Measurements from ENCODE around the gene NADK2. TPM values are rescaled to one million over a fixed set of nuclear protein-coding genes. Genes with fewer than 3 reads are reported as not detected.

The NADK2 gene
- total and polyA plus RNA-seq, 9 of the 15 experiments (the other 6 are each of a cell fraction or from before 2014, with no cell fraction given), result 10.6 to 41.0 (median 24.0) TPM

DNA sequence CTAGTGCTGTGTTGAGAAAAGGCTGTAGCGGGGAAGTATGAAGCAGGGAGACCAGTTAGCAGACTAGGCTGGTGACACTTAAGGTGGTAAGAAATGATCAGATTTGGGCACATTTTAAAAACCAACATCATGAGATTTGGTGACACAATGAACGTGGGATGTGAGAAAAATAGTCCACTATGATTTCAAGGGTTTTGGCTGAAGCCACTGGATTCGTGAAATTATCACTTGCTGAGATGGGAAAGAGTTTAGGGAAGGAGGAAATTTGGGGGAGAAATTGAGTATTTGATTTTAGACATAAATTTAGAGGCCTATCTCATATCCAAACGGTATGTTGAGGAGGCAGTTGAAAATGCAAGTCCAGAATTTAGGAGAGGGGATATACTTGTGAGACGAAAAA is 66.7 kb downstream of the NADK2 start (continued):
- TF ChIP-seq KDM5B (IDR thresholded peaks at IDR 0.05; ENCODE audit: insufficient replicate concordance, low read depth, low read length), result no peak
- no peak for TF ChIP-seq C11orf30 (IDR thresholded peaks at IDR 0.05; ENCODE audit: low read depth)
- TF ChIP-seq CBX1 (IDR thresholded peaks at IDR 0.05; ENCODE audit: low read depth), result no peak
- no peak for TF ChIP-seq ZNF224 (CRISPR knock-in tag; IDR thresholded peaks at IDR 0.05)
- TF ChIP-seq SLC30A9 (CRISPR knock-in tag; IDR thresholded peaks at IDR 0.05), result no peak
- TF ChIP-seq, protein P1, sequence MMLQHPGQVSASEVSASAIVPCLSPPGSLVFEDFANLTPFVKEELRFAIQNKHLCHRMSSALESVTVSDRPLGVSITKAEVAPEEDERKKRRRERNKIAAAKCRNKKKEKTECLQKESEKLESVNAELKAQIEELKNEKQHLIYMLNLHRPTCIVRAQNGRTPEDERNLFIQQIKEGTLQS (IDR thresholded peaks at IDR 0.05), result no peak
- TF ChIP-seq, protein P1 (CRISPR knock-in tag; conservative IDR thresholded peaks at IDR 0.05), result no peak
- no peak for TF ChIP-seq KDM4B (IDR thresholded peaks at IDR 0.05; ENCODE audit: borderline replicate concordance in 2 of 2, low read depth in 1 of 2)
- no peak for TF ChIP-seq DPF2 (IDR thresholded peaks at IDR 0.05)
- TF ChIP-seq FOXJ2 (tag; IDR thresholded peaks at IDR 0.05), result no peak
- TF ChIP-seq RUNX1 (IDR thresholded peaks at IDR 0.05; ENCODE audit: low read depth), result no peak

- intact Hi-C loops (cut with micrococcal nuclease), result loop anchor here (10.0 kb wide), 2 partner anchors 209 to 221 kb away; no protein-coding TSS in a partner anchor
- no peak overlapping the region for H3K9ac ChIP-seq (ENCODE audit: insufficient read depth in 1 of 2, low read depth in 2 of 2, low read length in 2 of 2)
- H3K9me3 ChIP-seq (replicated peaks; ENCODE audit: control insufficient read depth, insufficient read depth, low read depth, low read length), result no peaks in the 10 kb centered on the region
- TF ChIP-seq EZH2 (IDR thresholded peaks at IDR 0.05; ENCODE audit: borderline replicate concordance, low read depth, low read length) (no peak), SRSF7 (optimal IDR thresholded peaks at IDR 0.05; ENCODE audit: low read depth, low read length) (no peak), HMG20B (CRISPR knock-in tag; IDR thresholded peaks at IDR 0.05) (no peak), ZNF589 (CRISPR knock-in tag; IDR thresholded peaks at IDR 0.05; ENCODE audit: low read depth) (no peak)
- H3K4me1 ChIP-seq (replicated peaks in 1 of 2; ENCODE audit: control insufficient read depth in 2 of 2, insufficient read depth in 2 of 2, low read length in 2 of 2), result no peaks in the 10 kb centered on the region
- POLR2A ChIA-PET, result interaction anchor here (0.6 kb wide), 1 partner anchor 20 kb away, joined by 3 read pairs; no protein-coding TSS in a partner anchor
- no peak overlapping the region for H2AFZ ChIP-seq (ENCODE audit: low read depth, low read length)
- no peaks in the 10 kb centered on the region for H3K27me3 ChIP-seq (ENCODE audit: control insufficient read depth in 2 of 2, insufficient read depth in 2 of 2, low read length in 2 of 2)
- no peak overlapping the region for H3K27ac ChIP-seq (ENCODE audit: extremely low read depth, low read depth, low read length)
- no peaks in the 10 kb centered on the region for H3K79me2 ChIP-seq (ENCODE audit: control insufficient read depth, insufficient read depth, low read length)
- CTCF ChIA-PET (ENCODE audit: low intra/inter-chr PET ratio), result no interaction called here
- no peaks in the 10 kb centered on the region for H4K20me1 ChIP-seq (replicated peaks; ENCODE audit: control insufficient read depth, insufficient read depth, low read length)
- in situ Hi-C loops (cut with MboI), result no loop called here
- H3K9me1 ChIP-seq (ENCODE audit: control insufficient read depth, insufficient read depth, low read length), result no peaks in the 10 kb centered on the region
- DNase-seq (ENCODE audit: extremely low read depth in 1 of 4, low spot score in 3 of 4) (no peak), FAIRE-seq (no peak), ATAC-seq (no peak)
- H3K4me2 ChIP-seq (ENCODE audit: insufficient read depth, low read length), result no peak overlapping the region
- H3K4me3 ChIP-seq, result no peak overlapping the region
- BruUV-seq (replicated peaks), result no TSS peak
- H3K36me3 ChIP-seq (ENCODE audit: control insufficient read depth, insufficient read depth, low read length), result peaks cover 97% of the 10 kb centered on the region
- WGBS (ENCODE audit: insufficient coverage, low coverage, missing lambda C conversion rate), result 98% methylated on average over 3 of the region's 3 CpGs
Observed at GRCh38 chr5:36174119-36174518, 67.6 kb downstream of the NADK2 start.

Measured in K562 (cell line).